GM19193 (cell line): ENCODE results near the gene POGLUT2.
A peak's percentile ranks its signal among the peaks of the same experiment; 100 is the strongest.

Experiments used
- POLR2A ChIP-seq: IDR thresholded peaks from 4 replicates; pipeline ENCODE4 v1.6.1; 2011; ENCODE audit not compliant: insufficient read depth, insufficient read length; ENCODE audit errors: extremely low read depth

POGLUT2 gene

GRCh38 chr13:102781591-102781990, 17.2 kb downstream of the POGLUT2 start:
- no peak for TF ChIP-seq POLR2A

GRCh38 chr13:102779436-102780159, 19.2 kb downstream of the POGLUT2 start:
- no peak for TF ChIP-seq POLR2A

- no peak for TF ChIP-seq POLR2A
Observed at GRCh38 chr13:102777736-102778135, 21.0 kb downstream of the POGLUT2 start.

GRCh38 chr13:102776271-102776670, 22.5 kb downstream of the POGLUT2 start:
- no peak for TF ChIP-seq POLR2A

- TF ChIP-seq POLR2A, result no peak
Observed at GRCh38 chr13:102774591-102775520, 23.9 kb downstream of the POGLUT2 start.

GRCh38 chr13:102774214-102774568, 24.6 kb downstream of the POGLUT2 start:
- no peak for TF ChIP-seq POLR2A

- peak; percentile 98 for TF ChIP-seq POLR2A
Observed at GRCh38 chr13:102773441-102774213, 25.1 kb downstream of the POGLUT2 start, which contains the start of gene TEX30. TEX30 (minus strand) TSS chr13:102773786; CDS start chr13:102770026, 3,760 bp downstream.

GRCh38 chr13:102772042-102772425, 26.7 kb downstream of the POGLUT2 start:
- TF ChIP-seq POLR2A, result no peak

- no peak for TF ChIP-seq POLR2A
Observed at GRCh38 chr13:102771298-102772041, 27.3 kb downstream of the POGLUT2 start.

- TF ChIP-seq POLR2A, result no peak
Observed at GRCh38 chr13:102770435-102770834, 28.3 kb downstream of the POGLUT2 start.

- no peak for TF ChIP-seq POLR2A
Observed at GRCh38 chr13:102769679-102770078, 29.1 kb downstream of the POGLUT2 start.

- TF ChIP-seq POLR2A, result no peak
Observed at GRCh38 chr13:102768909-102769308, 29.9 kb downstream of the POGLUT2 start.

GRCh38 chr13:102763741-102764140, 35.0 kb downstream of the POGLUT2 start:
- no peak for TF ChIP-seq POLR2A

- TF ChIP-seq POLR2A, result no peak
Observed at GRCh38 chr13:102761071-102761470, 37.7 kb downstream of the POGLUT2 start.
